HepG2 (cell line): ENCODE results near the gene BAIAP2L1. TPM values are rescaled to one million over a fixed set of nuclear protein-coding genes. Genes with fewer than 3 reads are reported as not detected.

Source experiments
- ATAC-seq: fragments of 200-7000 bp; cut with Tn5 transposase; 3 replicates; pipeline ENCODE4 v1.9.1; 2020; ENCODE audit warnings: mild to moderate bottlenecking, moderate library complexity
- BruUV-seq: library from RNA; stranded (reverse); fragments of 400-500 nt; replicated peaks from 2 replicates; lab custom pipeline; 2021; lab: Mats Ljungman, UMichigan
- CTCF ChIA-PET: fragments of 300-600 bp; formaldehyde crosslinking; extraction: SDS; loops from one replicate; lab custom pipeline; 2021; ENCODE audit warnings: low total read pairs, inconsistent platforms, low intra/inter-chr PET ratio; lab: Yijun Ruan, JAX
- POLR2A ChIA-PET: fragments of 350-600 bp; sonication (Branson Sonifier 250); formaldehyde crosslinking; loops from one replicate; lab custom pipeline; 2020; ENCODE audit warnings: antibody characterized with exemption, inconsistent platforms; lab: Yijun Ruan, JAX
- DNase-seq: peaks from one replicate; pipeline ENCODE4 v3.0.0-alpha.2; 2015; ENCODE audit warnings: low spot score
- FAIRE-seq: peaks from 3 replicates; lab custom pipeline; 2011; peaks lifted over from hg19 to GRCh38; lab: Jason Lieb, UNC
- H2AFZ ChIP-seq: one replicate; pipeline ENCODE4 v1.6.1; 2011; ENCODE audit warnings: low read length, inconsistent platforms
- H3K27ac ChIP-seq: fragments of 300-600 bp; 3 replicates; pipeline ENCODE4 v1.8.0; 2011; ENCODE audit warnings: mixed run types, mild to moderate bottlenecking, mixed read lengths, low read length, inconsistent platforms; ENCODE audit not compliant: insufficient read depth; ENCODE audit errors: extremely low read length
- H3K27me3 ChIP-seq, 2 experiments: fragments of 200-600 bp in 1 of 2; 2 replicates in 1 of 2; 3 replicates in 1 of 2; pipeline versions ENCODE4 v1.6.0 to v1.8.0; 2011; ENCODE audit warnings: low read length in 2 of 2, mild to moderate bottlenecking in 2 of 2, moderate library complexity in 2 of 2, inconsistent platforms in 1 of 2; ENCODE audit not compliant: insufficient read depth in 2 of 2, control insufficient read depth in 1 of 2
- H3K36me3 ChIP-seq, 2 experiments: fragments of 200-600 bp in 1 of 2; replicated peaks in 1 of 2; 2 replicates in 1 of 2; 3 replicates in 1 of 2; pipeline versions ENCODE4 v1.5.1 to v1.8.0; 2011; ENCODE audit warnings: low read length in 2 of 2, inconsistent platforms in 1 of 2; ENCODE audit not compliant: insufficient read depth in 2 of 2, control insufficient read depth in 1 of 2
- H3K4me1 ChIP-seq: 2 replicates; pipeline ENCODE4 v1.5.1; 2012; ENCODE audit warnings: low read length, inconsistent platforms; ENCODE audit not compliant: insufficient read depth
- H3K4me2 ChIP-seq: 2 replicates; pipeline ENCODE4 v1.6.0; 2011; ENCODE audit warnings: low read depth, low read length, inconsistent platforms
- H3K4me3 ChIP-seq, 3 experiments: fragments of 200-600 bp in 1 of 3; sonication (generic), shearing (Covaris generic) in 1 of 3; replicated peaks in 1 of 3; 2 replicates each; pipeline ENCODE4 v1.5.1; 2011 to 2016; ENCODE audit warnings: low read length in 3 of 3, inconsistent platforms in 2 of 3, low read depth in 2 of 3, mild to moderate bottlenecking in 2 of 3, control low read depth in 1 of 3, mixed read lengths in 1 of 3; ENCODE audit not compliant: insufficient read depth in 1 of 3
- H3K79me2 ChIP-seq: one replicate; pipeline ENCODE4 v1.6.1; 2011; ENCODE audit warnings: low read length, inconsistent platforms; ENCODE audit not compliant: insufficient read depth
- H3K9ac ChIP-seq: 2 replicates; pipeline ENCODE4 v1.6.0; 2011; ENCODE audit warnings: mild to moderate bottlenecking, low read depth, low read length, inconsistent platforms; ENCODE audit not compliant: insufficient read depth
- H3K9me3 ChIP-seq: 2 replicates; pipeline ENCODE4 v1.5.1; 2012; ENCODE audit warnings: mild to moderate bottlenecking, low read length
- H4K20me1 ChIP-seq: 2 replicates; pipeline ENCODE4 v1.6.0; 2011; ENCODE audit warnings: inconsistent platforms, mild to moderate bottlenecking, low read length, moderate library complexity; ENCODE audit not compliant: insufficient read depth
- ATAD3A ChIP-seq: sonication (generic); formaldehyde crosslinking; IDR thresholded peaks from 2 replicates; pipeline ENCODE4 v1.4.0; 2020; ENCODE audit warnings: missing genetic modification reagents
- NFIC ChIP-seq: IDR thresholded peaks from 2 replicates; pipeline ENCODE4 v1.6.1; 2012; ENCODE audit warnings: mild to moderate bottlenecking, low read length, inconsistent platforms
- POLR2A ChIP-seq, 2 experiments: IDR thresholded peaks; 2 replicates each; pipeline ENCODE4 v1.6.1; 2011; ENCODE audit warnings: low read depth in 2 of 2, low read length in 2 of 2, mild to moderate bottlenecking in 1 of 2, moderate library complexity in 1 of 2; ENCODE audit not compliant: insufficient read depth in 1 of 2
- RBM22 ChIP-seq: fragments of 200-400 bp; formaldehyde crosslinking; optimal IDR thresholded peaks from 2 replicates; pipeline ENCODE3; 2017; ENCODE audit warnings: mild to moderate bottlenecking, low read length, moderate library complexity
- SMYD3 ChIP-seq: sonication (generic); formaldehyde crosslinking; IDR thresholded peaks from 2 replicates; pipeline ENCODE4 v1.8.1; 2023; ENCODE audit warnings: mild to moderate bottlenecking, missing genetic modification reagents
- ZNF317 ChIP-seq: sonication (generic); formaldehyde crosslinking; IDR thresholded peaks from 2 replicates; pipeline ENCODE4 v1.5.0; 2020; ENCODE audit warnings: mild to moderate bottlenecking, missing genetic modification reagents
- WGBS: methylation state at CpG from one replicate; pipeline ENCODE4 v1.1.6; 2017; ENCODE audit warnings: low lambda C conversion rate; 5-methylcytosine and 5-hydroxymethylcytosine counted together
- in situ Hi-C: cut with HindIII; loops from 2 replicates; pipeline ENCODE4 v1.10.0; 2017; ENCODE audit warnings: low pct_unique_long_range_greater_than_20kb; ENCODE audit not compliant: extremely low pct_ligation_motif_present
- intact Hi-C: fragments of 100-400 bp; cut with micrococcal nuclease; formaldehyde crosslinking; loops from one replicate; pipeline ENCODE4 v1.10.0; 2022; ENCODE audit not compliant: unreplicated experiment
- polyA plus RNA-seq, 8 experiments: library from polyadenylated mRNA; depleted of rRNA in 3 of 8; stranded (reverse) in 7 of 8; unstranded in 1 of 8; fragments of >200 nt; fragmentation: Illumina TruSeq in 4 of 8; extraction: Trizol in 4 of 8; gene quantifications; 2 replicates each; pipeline versions ENCODE4 v1.2.1 to v1.2.3, GENCODE V29; 2011 to 2016; ENCODE audit warnings: low read depth in 4 of 8, missing spikeins in 1 of 8, mixed read lengths in 1 of 8; ENCODE audit not compliant: insufficient read depth in 1 of 8
- total RNA-seq, 5 experiments: library from RNA; depleted of rRNA; stranded (reverse); fragments of >200 nt; fragmentation: Illumina TruSeq; extraction: Trizol; gene quantifications; 2 replicates each; pipeline ENCODE4 v1.2.3, GENCODE V29; 2016; ENCODE audit warnings: low read depth in 1 of 5
- TF ChIP-seq, protein P1 (sequence below): sonication (generic); formaldehyde crosslinking; IDR thresholded peaks from 2 replicates; pipeline ENCODE4 v1.8.1; 2022; ENCODE audit warnings: low read depth, mild to moderate bottlenecking, missing genetic modification reagents

Gene BAIAP2L1
- total and polyA plus RNA-seq, 2 of the 13 experiments (the other 11 are each of a cell fraction or from before 2014, with no cell fraction given), result 13.0 to 21.5 TPM

DNA sequence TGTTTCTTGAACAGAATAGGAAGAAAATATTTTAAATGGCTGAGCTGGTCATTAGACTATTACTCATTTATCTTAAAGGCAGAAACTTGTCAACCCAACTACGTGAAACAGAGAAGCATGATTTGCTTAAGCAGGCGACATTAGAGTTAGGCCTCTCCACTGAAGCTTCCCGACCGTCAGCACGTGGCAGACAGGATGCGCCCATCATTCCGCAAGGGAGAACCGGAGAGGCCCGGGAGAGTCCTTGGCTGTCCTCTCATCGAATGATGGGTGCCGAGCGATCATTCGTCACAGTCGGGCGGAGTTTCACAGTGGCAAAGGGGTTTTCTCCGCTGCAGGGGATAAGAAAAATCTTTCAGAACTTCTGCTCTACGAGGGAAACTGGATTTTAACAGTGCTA, 107.6 kb downstream of the BAIAP2L1 start:
- no peak for DNase-seq
- ChIA-PET POLR2A (interaction anchor here (1.2 kb wide), 1 partner anchor 11 kb away, joined by 3 read pairs; no protein-coding TSS in a partner anchor), CTCF (no interaction called here)
- Histone ChIP-seq H3K4me2 (no peak overlapping the region), H4K20me1 (peaks cover 14% of the 10 kb centered on the region; the same call in 1 of the 2 replicates), H3K36me3 (peaks cover 18 to 41% of the 10 kb centered on the region in 2 experiments; a peak in 4 of 5 replicates), H3K4me1 (0 out of 2 replicates have a peak, but pooled peaks cover 13% of the 10 kb centered on the region), H3K27ac (no peak overlapping the region), H3K4me3 (no peak overlapping the region), H3K9ac (no peak overlapping the region), H3K9me3 (no peaks in the 10 kb centered on the region), H2AFZ (no peak overlapping the region), H3K27me3 (no peaks in the 10 kb centered on the region), H3K79me2 (peaks cover 4% of the 10 kb centered on the region)
- 92% methylated on average over 16 of the region's 17 CpGs for WGBS
- in situ Hi-C loops, result loop anchor here (5.0 to 10.0 kb wide), 2 partner anchors 104 to 552 kb away; no protein-coding TSS in a partner anchor
- intact Hi-C loops, result no loop called here
- BruUV-seq, result no TSS peak
- no peak for FAIRE-seq
- no peak for ATAC-seq
- TF ChIP-seq RBM22 (peak; percentile 74), SMYD3 (CRISPR knock-in tag) (no peak), POLR2A (IDR thresholded peaks at IDR 0.05; ENCODE audit: insufficient read depth in 1 of 2, low read depth in 2 of 2, low read length in 2 of 2) (0 out of 4 replicates have a peak, but pooled peaks of 1 of the 2 experiments have one; percentile 7), ATAD3A (no peak), ZNF317 (no peak), NFIC (no peak)
- TF ChIP-seq, protein P1, sequence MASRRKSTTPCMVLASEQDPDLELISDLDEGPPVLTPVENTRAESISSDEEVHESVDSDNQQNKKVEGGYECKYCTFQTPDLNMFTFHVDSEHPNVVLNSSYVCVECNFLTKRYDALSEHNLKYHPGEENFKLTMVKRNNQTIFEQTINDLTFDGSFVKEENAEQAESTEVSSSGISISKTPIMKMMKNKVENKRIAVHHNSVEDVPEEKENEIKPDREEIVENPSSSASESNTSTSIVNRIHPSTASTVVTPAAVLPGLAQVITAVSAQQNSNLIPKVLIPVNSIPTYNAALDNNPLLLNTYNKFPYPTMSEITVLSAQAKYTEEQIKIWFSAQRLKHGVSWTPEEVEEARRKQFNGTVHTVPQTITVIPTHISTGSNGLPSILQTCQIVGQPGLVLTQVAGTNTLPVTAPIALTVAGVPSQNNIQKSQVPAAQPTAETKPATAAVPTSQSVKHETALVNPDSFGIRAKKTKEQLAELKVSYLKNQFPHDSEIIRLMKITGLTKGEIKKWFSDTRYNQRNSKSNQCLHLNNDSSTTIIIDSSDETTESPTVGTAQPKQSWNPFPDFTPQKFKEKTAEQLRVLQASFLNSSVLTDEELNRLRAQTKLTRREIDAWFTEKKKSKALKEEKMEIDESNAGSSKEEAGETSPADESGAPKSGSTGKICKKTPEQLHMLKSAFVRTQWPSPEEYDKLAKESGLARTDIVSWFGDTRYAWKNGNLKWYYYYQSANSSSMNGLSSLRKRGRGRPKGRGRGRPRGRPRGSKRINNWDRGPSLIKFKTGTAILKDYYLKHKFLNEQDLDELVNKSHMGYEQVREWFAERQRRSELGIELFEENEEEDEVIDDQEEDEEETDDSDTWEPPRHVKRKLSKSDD (CRISPR knock-in tag), result no peak
